ENCODE measurements around the gene AXIN2.

- TF ChIP-seq EZH2 (IDR thresholded peaks at IDR 0.05) (no peak), POLR2AphosphoS5 (IDR thresholded peaks at IDR 0.05; ENCODE audit: borderline replicate concordance, low read depth, low read length) (no peak), FOXP2 (optimal IDR thresholded peaks at IDR 0.05; ENCODE audit: control extremely low read depth, extremely low read length, insufficient read depth) (no peak)
Observed at GRCh38 chr17:65556910-65557348, 4.5 kb downstream of the AXIN2 start.

Data from SK-N-MC (cell line).